H1 (cell line): ENCODE results near the gene HOXA6. TPM values are rescaled to one million over a fixed set of nuclear protein-coding genes. Genes with fewer than 3 reads are reported as not detected.
A peak's percentile ranks its signal among the peaks of the same experiment; 100 is the strongest.

Source experiments
- ASH2L ChIP-seq: fragments of 200-600, 300-600 bp; sonication (generic); IDR thresholded peaks from one replicate; pipeline ENCODE4 v1.7.1; 2017; ENCODE audit warnings: low read length
- CEBPB ChIP-seq: IDR thresholded peaks from 2 replicates; pipeline ENCODE4 v1.6.1; 2012; ENCODE audit warnings: low read depth, low read length
- CHD1 ChIP-seq: IDR thresholded peaks from 2 replicates; pipeline ENCODE4 v1.6.1; 2012; ENCODE audit warnings: low read depth, low read length, improper control_type of control experiment
- CHD2 ChIP-seq: IDR thresholded peaks from 2 replicates; pipeline ENCODE4 v1.6.1; 2012; ENCODE audit warnings: low read length, improper control_type of control experiment
- CTBP2 ChIP-seq: IDR thresholded peaks from 2 replicates; pipeline ENCODE4 v1.7.0; 2011; ENCODE audit warnings: borderline replicate concordance, mild to moderate bottlenecking, moderate library complexity, mixed read lengths, low read length; ENCODE audit not compliant: insufficient read depth, insufficient read length
- E2F6 ChIP-seq: IDR thresholded peaks from 2 replicates; pipeline ENCODE4 v1.6.1; 2012; ENCODE audit warnings: inconsistent platforms
- EGR1 ChIP-seq: IDR thresholded peaks from 2 replicates; pipeline ENCODE4 v1.6.1; 2011; ENCODE audit warnings: low read depth, low read length, borderline replicate concordance
- FOSL1 ChIP-seq: IDR thresholded peaks from 2 replicates; pipeline ENCODE4 v1.6.1; 2011; ENCODE audit warnings: mild to moderate bottlenecking, low read depth, low read length, moderate library complexity; ENCODE audit not compliant: insufficient read depth
- HDAC2 ChIP-seq, 2 experiments: fragments of 300-600 bp in 1 of 2; sonication (generic) in 1 of 2; IDR thresholded peaks; 2 replicates each; pipeline ENCODE4 v1.6.1; 2011 to 2012; ENCODE audit warnings: low read depth in 2 of 2, low read length in 2 of 2, mild to moderate bottlenecking in 2 of 2, moderate library complexity in 2 of 2, borderline replicate concordance in 1 of 2, inconsistent platforms in 1 of 2
- JUN ChIP-seq: IDR thresholded peaks from 2 replicates; pipeline ENCODE4 v1.6.1; 2011; ENCODE audit warnings: low read depth, mild to moderate bottlenecking, improper control_type of control experiment, low read length
- JUND ChIP-seq: IDR thresholded peaks from 2 replicates; pipeline ENCODE4 v1.6.1; 2011; ENCODE audit warnings: mild to moderate bottlenecking, improper control_type of control experiment, low read length
- KDM5A ChIP-seq: fragments of 200-600 bp; IDR thresholded peaks from 2 replicates; pipeline ENCODE4 v1.7.1; 2012; ENCODE audit warnings: mild to moderate bottlenecking, low read length, inconsistent platforms, mixed read lengths
- MAX ChIP-seq: IDR thresholded peaks from 2 replicates; pipeline ENCODE4 v1.6.1; 2012; ENCODE audit warnings: inconsistent platforms
- NANOG ChIP-seq: IDR thresholded peaks from 2 replicates; pipeline ENCODE4 v1.6.1; 2011; ENCODE audit warnings: low read length, low read depth, mild to moderate bottlenecking, inconsistent platforms; ENCODE audit not compliant: insufficient read depth, poor library complexity, severe bottlenecking
- POU5F1 ChIP-seq: IDR thresholded peaks from 2 replicates; pipeline ENCODE4 v1.6.1; 2011; ENCODE audit warnings: low read depth, mild to moderate bottlenecking, low read length, moderate library complexity
- RFX5 ChIP-seq: IDR thresholded peaks from 2 replicates; pipeline ENCODE4 v1.6.1; 2011; ENCODE audit warnings: low read depth, low read length, improper control_type of control experiment, borderline replicate concordance
- RNF2 ChIP-seq: fragments of 200-900, 300-1000 bp; sonication (generic); IDR thresholded peaks from 2 replicates; pipeline ENCODE4 v1.7.1; 2016; ENCODE audit warnings: borderline replicate concordance, low read depth, mild to moderate bottlenecking, antibody characterized with exemption, low read length; ENCODE audit not compliant: poor library complexity, severe bottlenecking; ENCODE audit errors: missing control alignments
- SIRT6 ChIP-seq: IDR thresholded peaks from one replicate; pipeline ENCODE4 v1.7.1; 2012; ENCODE audit warnings: low read length, inconsistent platforms
- SP2 ChIP-seq: IDR thresholded peaks from 2 replicates; pipeline ENCODE4 v1.6.1; 2012; ENCODE audit warnings: mild to moderate bottlenecking, low read length, inconsistent platforms
- SRF ChIP-seq: IDR thresholded peaks from 2 replicates; pipeline ENCODE4 v1.6.1; 2011; ENCODE audit warnings: mild to moderate bottlenecking, low read depth, low read length, moderate library complexity
- TAF1 ChIP-seq: IDR thresholded peaks from 2 replicates; pipeline ENCODE4 v1.6.1; 2011; ENCODE audit warnings: mild to moderate bottlenecking, low read depth, low read length
- USF2 ChIP-seq: IDR thresholded peaks from 2 replicates; pipeline ENCODE4 v1.6.1; 2011; ENCODE audit warnings: low read length, improper control_type of control experiment
- polyA plus RNA-seq, 7 experiments: library from polyadenylated mRNA; depleted of rRNA in 3 of 7; stranded (reverse) in 5 of 7; unstranded in 2 of 7; fragments of >200 nt in 5 of 7; fragments of 200-250 nt in 2 of 7; gene quantifications; 1 replicate in 5 of 7; 2 replicates in 1 of 7; 4 replicates in 1 of 7; pipeline versions ENCODE4 v1.2.1 to v1.2.3, GENCODE V29; 2011 to 2013; ENCODE audit warnings: missing spikeins in 2 of 7, mixed read lengths in 2 of 7
- total RNA-seq: library from RNA; stranded (reverse); fragmentation: NEBNext Ultra II Directional; extraction: Animal tissue kit (Norgen Biotek cat#: 25700); gene quantifications from 2 replicates; pipeline ENCODE4 v1.2.1, GENCODE V29; 2021

HOXA6 gene
- total and polyA plus RNA-seq, 2 of the 8 experiments (the other 6 are each of a cell fraction or from before 2014, with no cell fraction given), result not detected

- no peak for TF ChIP-seq CHD1
- no peak for TF ChIP-seq FOSL1
- no peak for TF ChIP-seq CEBPB
- no peak for TF ChIP-seq POU5F1
- peak; percentile 44 for TF ChIP-seq NANOG
- no peak for TF ChIP-seq SRF
- peak; percentile 60 for TF ChIP-seq CHD2
- TF ChIP-seq JUN, result no peak
- 0 out of 2 replicates have a peak, but pooled peaks have one; percentile 11 for TF ChIP-seq EGR1
- TF ChIP-seq RFX5, result no peak
- no peak for TF ChIP-seq SIRT6
- peak; percentile 94 for TF ChIP-seq RNF2
- no peak for TF ChIP-seq JUND
- TF ChIP-seq ASH2L, result peak; percentile 38
- no peak for TF ChIP-seq KDM5A
- TF ChIP-seq HDAC2 (IDR thresholded peaks at IDR 0.05; ENCODE audit: borderline replicate concordance in 1 of 2, low read depth in 2 of 2, low read length in 2 of 2), result peak; percentile 25 to 62; a peak in 1 of 4 replicates
- TF ChIP-seq USF2, result peak; percentile 95
- TF ChIP-seq E2F6, result peak; percentile 80
- TF ChIP-seq TAF1, result no peak
- peak; percentile 61 for TF ChIP-seq CTBP2
- no peak for TF ChIP-seq SP2
- TF ChIP-seq MAX, result peak; percentile 75
These were observed 16.8 kb downstream of the HOXA6 start, which contains the start of gene HOXA4 (continued) for GRCh38 chr7:27130540-27131389.
